Stimulated activated CD8-positive, alpha-beta memory T cell treated with anti-CD3 and anti-CD28 coated beads, Interleukin-15, amount 100 ng/mL, for 1 hour (primary cell): ENCODE results near the gene TNRC6A.
A peak's percentile ranks its signal among the peaks of the same experiment; 100 is the strongest.
"Not testable (repeated sequence)": the region's sequence is repeated elsewhere in the genome, so short reads cannot be mapped to it uniquely, and the experiment has no call there.

Source experiments
- DNase-seq: peaks from one replicate; pipeline ENCODE4 v3.0.0-alpha.2; 2020; ENCODE audit warnings: low read depth

The TNRC6A gene

DNA sequence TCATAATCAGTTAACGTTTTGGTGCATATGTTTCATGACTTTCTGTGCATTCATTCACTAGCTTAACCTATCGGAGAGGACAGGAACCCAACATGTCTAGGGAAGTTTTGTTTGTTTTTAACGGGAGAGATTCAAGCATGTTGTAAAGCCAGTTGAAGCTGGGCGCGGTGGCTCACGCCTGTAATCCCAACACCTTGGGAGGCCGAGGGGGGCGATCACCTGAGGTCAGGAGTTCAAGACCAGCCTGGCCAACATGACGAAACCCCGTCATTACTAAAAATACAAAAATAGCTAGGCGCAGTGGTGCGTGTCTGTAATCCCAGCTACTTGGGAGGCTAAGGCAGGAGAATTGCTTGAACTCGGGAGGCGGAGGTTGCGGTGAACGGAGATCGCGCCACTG, 1.4 kb upstream of the TNRC6A start:
- DNase-seq: no peak

- peak; percentile 3 for DNase-seq
Measured at GRCh38 chr16:24728891-24729242, 584 bp upstream of the TNRC6A start.

DNA sequence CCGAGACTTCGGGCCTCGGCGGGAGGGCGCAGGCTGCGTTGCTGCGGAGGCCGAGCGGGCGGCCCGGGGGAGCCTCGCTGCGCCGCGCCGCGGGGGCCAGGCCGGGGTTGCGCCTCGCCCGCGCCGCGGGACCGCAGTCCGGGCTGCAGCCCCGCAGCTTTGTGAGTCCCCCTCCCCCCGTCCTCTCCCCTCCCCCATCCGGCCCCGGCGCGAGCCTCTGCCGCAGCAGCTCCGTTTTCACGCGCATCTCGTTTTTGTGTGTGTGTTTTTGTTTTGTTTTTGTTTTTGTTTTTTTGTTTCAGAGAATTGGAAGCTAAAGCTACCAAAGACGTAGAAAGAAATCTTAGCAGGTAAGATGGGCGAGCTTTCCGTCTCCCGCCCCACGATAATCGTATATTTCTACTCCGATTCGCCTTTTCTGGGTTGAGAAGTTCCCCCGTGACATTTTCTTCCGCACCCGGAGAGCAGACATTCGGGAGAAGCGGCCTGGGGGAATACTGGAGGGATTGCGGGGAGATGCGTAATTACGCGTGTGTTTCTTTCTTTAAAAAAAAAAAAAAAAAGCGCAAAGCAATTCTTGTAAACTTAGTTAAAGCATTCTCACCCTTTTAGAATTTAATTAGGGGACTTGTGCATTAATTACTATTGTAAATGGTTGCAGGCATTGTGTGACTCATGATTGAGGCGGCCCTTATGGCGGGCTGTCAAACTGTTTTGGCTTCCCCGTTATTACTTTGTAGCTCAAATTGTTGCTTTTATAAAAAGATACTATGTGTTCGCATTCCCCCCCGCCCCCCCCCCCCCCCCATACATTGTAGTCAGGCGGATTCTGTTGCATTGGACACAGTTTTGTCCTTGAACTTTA, 732 bp downstream of the TNRC6A start:
- peak; percentile 7 for DNase-seq

- no peak for DNase-seq
Measured at GRCh38 chr16:24730914-24731313, 1.5 kb downstream of the TNRC6A start.

DNA sequence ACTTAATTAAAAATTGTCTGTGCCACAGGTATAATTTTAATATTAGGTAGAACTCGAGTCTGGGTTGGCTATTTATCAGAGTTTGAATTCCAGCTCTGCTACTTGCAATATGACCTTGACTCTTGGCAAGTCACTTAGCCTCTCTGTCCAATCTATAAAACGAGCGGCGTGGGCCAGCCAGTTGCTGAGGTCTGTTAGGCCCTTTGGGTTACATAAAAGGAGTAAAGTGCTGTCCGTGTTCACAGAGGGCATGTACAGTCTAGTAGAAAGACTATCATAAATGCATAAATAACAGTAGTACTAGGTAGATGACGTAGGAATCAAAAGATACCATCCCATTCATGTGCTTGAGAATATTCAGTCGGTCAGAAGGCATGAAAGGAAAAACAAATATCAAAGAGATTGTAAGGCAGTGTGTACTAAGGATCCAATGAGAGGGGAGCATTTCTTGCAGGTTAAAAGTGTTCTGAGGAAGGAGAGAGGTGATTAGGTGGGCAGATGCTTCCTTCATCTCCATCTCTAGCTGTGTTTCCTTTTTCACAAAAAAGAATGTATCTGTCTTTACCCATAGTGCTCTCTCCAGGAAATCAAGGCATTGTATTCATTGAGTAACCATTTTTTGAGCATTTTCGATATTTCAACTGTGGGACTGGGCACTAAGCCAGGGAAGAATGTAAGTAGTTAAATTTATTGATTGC, 2.4 kb downstream of the TNRC6A start:
- DNase-seq: no peak

GRCh38 chr16:24734382-24734781, 4.9 kb downstream of the TNRC6A start:
- no peak for DNase-seq

GRCh38 chr16:24736758-24737157, 7.3 kb downstream of the TNRC6A start:
- no peak for DNase-seq

DNA sequence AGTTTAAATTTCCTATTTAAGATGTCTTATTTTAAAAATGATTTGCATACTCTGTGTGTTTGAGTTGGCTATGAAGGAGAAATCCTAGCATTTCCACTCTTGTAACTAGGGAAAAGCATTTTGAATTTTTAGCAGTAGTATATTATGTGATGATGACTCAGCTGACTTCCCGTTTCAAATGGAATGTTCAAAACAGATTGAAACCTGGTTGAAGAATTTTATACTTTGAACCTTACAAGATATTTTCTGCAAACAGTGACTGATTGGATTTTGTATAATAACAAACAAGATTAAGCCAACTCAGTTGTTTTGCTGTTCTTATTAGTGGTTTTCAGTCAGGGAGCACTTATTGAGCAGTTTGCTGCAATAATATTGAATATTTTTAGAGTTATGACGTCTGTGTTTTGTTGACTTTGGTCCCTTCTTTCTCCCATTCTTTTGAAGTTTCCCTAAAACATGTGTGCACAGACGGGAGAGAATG, 8.0 kb downstream of the TNRC6A start:
- no peak for DNase-seq

DNA sequence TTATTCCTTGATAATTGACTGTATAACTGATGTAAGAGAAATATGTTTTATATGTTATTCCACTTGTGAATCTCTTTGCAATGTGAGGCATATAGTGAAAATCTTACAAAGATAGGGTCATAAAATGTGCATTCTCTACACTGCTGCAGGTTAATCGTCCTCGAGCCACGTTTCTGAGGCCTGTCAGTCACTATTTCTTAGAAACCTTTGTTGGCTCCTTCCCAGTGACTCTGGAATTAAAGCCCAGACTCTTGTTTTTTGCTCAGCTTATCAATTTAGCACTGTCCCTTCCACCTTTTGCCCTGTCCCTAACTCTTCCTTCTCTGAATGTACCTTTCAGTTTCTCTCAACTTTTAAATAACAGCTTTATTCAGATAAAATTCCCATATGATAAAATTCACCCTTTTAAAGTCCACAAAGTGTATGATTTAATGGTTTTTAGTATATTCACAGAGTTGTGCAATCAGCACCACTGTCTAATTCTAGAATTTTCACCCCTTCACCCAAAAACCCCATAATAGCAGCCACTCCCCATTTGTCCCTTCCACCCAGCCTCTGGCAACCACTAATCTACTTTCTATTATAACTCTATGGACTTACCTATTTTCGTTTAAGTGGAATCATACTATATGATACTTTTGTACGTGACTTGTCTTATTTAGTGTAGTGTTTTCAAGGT, 8.6 kb downstream of the TNRC6A start:
- DNase-seq: no peak

DNA sequence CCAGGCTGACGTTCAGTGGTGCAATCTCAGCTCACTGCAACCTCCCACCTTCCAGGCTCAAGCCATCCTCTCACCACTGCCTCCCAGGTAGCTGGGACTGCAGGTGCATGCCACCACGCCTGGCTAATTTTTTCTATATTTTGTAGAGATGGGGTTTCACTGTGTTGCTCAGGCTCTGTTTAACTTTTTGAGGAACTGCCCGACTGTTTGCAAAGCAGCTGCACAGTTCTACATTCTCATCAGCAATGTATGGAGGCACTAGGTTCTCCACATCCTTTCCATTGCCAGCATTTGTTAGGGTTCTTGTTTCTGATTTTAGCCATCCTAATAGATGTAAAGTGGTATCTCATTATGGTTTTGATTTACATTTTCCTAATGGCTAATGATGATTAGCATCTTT, 9.4 kb downstream of the TNRC6A start:
- no peak for DNase-seq

- no peak for DNase-seq
Measured at GRCh38 chr16:24741862-24742261, 12.4 kb downstream of the TNRC6A start.

DNA sequence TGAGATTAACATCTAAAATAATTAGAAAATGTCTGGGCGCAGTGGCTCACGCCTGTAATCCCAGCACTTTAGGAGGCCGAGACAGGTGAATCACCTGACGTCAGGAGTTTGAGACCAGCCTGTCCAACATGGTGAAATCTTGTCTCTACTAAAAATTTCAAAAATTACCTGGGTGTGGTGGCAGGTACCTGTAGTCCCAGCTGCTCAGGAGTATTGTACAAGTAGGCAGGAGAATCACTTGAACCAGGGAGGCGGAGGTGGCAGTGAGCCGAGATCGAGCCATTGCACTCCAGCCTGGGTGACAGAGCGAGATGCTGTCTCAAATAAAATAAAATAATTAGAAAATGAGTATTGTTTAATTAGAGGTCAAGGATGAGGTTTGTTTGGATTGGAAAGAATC, 13.2 kb downstream of the TNRC6A start:
- not testable (repeated sequence) for DNase-seq

GRCh38 chr16:24745391-24745790, 15.9 kb downstream of the TNRC6A start:
- DNase-seq: no peak

DNA sequence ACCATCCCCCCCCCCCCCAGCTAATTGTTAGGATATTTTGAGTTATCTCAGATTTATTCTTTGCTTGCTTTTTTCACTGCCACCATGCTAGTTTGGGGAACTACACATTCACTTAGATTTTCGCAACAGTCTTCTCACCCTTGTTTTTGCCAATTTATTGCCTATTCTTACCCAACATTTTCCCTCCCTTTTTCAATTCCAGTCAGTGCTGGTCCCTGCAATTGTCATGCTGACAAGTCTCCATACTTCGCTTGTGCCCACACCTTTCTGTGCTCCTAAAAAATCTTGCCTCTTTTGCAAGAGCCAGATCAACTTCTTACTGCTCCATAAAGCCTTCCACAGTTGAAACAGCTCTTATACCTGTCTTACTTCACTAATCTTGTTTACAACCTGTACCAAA, 16.3 kb downstream of the TNRC6A start:
- DNase-seq: no peak

GRCh38 chr16:24747441-24747840, 18.0 kb downstream of the TNRC6A start:
- DNase-seq: no peak

DNA sequence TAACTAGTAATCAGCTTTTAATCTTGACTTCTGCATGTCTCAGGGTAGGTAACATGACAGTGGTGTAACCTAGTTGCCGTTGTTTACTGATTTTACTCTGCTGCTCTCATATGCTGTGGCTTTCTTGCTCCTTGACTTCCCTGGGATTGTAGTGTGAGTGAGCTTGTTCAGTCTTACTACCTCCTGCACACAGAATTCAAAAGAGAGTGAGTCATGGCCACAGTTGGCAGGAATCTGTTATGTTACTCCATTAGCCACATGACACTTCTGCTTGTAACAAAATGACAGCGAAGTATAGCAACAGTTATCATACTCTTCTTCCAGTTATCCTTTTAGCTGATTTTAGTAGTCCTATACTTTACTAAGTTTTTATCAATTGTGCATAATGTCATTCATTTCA, 18.8 kb downstream of the TNRC6A start:
- no peak for DNase-seq

DNA sequence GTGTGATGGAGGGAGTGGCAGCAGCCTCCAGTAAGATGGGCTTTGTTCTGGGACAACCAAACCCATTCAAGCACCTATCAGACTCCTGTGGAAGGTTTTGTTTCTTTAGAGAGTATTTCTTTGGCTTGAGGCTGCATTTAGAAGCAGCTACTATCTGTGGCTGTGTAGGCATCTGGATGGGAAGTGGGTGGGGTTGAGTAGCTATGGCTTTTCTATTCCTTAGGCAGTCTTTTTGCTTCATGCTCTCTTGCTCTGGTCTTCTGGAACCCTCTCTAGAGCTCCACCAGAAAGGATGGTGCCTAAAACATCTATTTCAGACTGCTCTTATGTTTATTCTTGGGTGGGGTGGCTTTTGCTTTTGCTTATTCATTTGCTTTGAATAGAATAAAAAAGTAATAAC, 19.9 kb downstream of the TNRC6A start:
- DNase-seq: no peak

DNA sequence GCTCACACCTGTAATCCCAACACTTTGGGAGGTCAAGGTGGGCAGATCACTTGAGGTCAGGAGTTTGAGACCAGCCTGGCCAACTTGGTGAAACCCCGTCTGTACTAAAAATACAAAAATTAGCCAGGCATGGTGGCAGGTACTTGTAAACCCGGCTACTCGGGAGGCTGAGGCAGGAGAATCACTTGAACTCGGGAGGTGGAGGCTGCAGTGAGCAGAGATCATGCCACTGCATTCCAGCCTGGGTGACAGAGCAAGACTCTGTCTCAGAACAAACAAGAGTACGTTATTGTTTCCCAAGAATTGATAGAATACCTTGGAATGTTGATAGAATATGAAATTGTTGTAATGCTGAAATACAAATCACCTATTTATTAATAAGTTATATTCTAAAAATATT, 20.4 kb downstream of the TNRC6A start:
- DNase-seq: not testable (repeated sequence)

GRCh38 chr16:24753000-24753399, 23.5 kb downstream of the TNRC6A start:
- no peak for DNase-seq

- DNase-seq: no peak
Measured at GRCh38 chr16:24753437-24753836, 24.0 kb downstream of the TNRC6A start.

- no peak for DNase-seq
Measured at GRCh38 chr16:24754543-24754942, 25.1 kb downstream of the TNRC6A start.

- no peak for DNase-seq
Measured at GRCh38 chr16:24755201-24755874, 25.9 kb downstream of the TNRC6A start.
